HG03439 (cell line): Measurements from ENCODE around the gene ERCC2.
"Not testable (repeated sequence)": the region's sequence is repeated elsewhere in the genome, so short reads cannot be mapped to it uniquely, and the experiment has no call there.

Experiments
- ATAC-seq: cut with Tn5 transposase; IDR thresholded peaks from one replicate; pipeline ENCODE4 v1.9.1; 2021; ENCODE audit warnings: mild to moderate bottlenecking, moderate library complexity; ENCODE audit not compliant: unreplicated experiment

ERCC2 gene

GRCh38 chr19:45340232-45340898 lies 30.0 kb downstream of the ERCC2 start, which contains the start of gene KLC3:
Gene KLC3, plus strand, starts transcription at chr19:45340750. Its CDS starts 4,792 bp downstream, at chr19:45345542.
- no peak for ATAC-seq

- ATAC-seq = no peak
These were observed 30.7 kb downstream of the ERCC2 start for GRCh38 chr19:45339629-45340028.

- ATAC-seq = no peak
These were observed 33.6 kb downstream of the ERCC2 start for GRCh38 chr19:45336696-45337251.

GRCh38 chr19:45334881-45335280 lies 35.5 kb downstream of the ERCC2 start:
- ATAC-seq = not testable (repeated sequence)

- no peak for ATAC-seq
These were observed 36.6 kb downstream of the ERCC2 start for GRCh38 chr19:45333609-45334303.

GRCh38 chr19:45331411-45331810 lies 39.0 kb downstream of the ERCC2 start:
- no peak for ATAC-seq

- ATAC-seq = no peak
These were observed 42.8 kb downstream of the ERCC2 start for GRCh38 chr19:45327404-45328143.

GRCh38 chr19:45324349-45324907 lies 45.9 kb downstream of the ERCC2 start:
- no peak for ATAC-seq

- ATAC-seq = no peak
These were observed 46.7 kb downstream of the ERCC2 start for GRCh38 chr19:45323671-45324081.

- ATAC-seq = no peak
These were observed 47.6 kb downstream of the ERCC2 start, which contains the start of gene CKM for GRCh38 chr19:45322744-45323281. Gene CKM, minus strand, starts transcription at chr19:45322875. Its CDS starts 3,162 bp downstream, at chr19:45319713.

- ATAC-seq = no peak
These were observed 48.1 kb downstream of the ERCC2 start for GRCh38 chr19:45322311-45322710.

- no peak for ATAC-seq
These were observed 48.5 kb downstream of the ERCC2 start for GRCh38 chr19:45321848-45322247.

- no peak for ATAC-seq
These were observed 49.2 kb downstream of the ERCC2 start for GRCh38 chr19:45320997-45321775.

- no peak for ATAC-seq
These were observed 55.1 kb downstream of the ERCC2 start for GRCh38 chr19:45315304-45315703.

GRCh38 chr19:45314708-45315245 lies 55.6 kb downstream of the ERCC2 start:
- ATAC-seq = no peak

GRCh38 chr19:45312285-45312684 lies 58.1 kb downstream of the ERCC2 start:
- ATAC-seq = not testable (repeated sequence)

- ATAC-seq = no peak
These were observed 58.8 kb downstream of the ERCC2 start for GRCh38 chr19:45311621-45312020.

- not testable (repeated sequence) for ATAC-seq
These were observed 61.1 kb downstream of the ERCC2 start for GRCh38 chr19:45309322-45309721.

GRCh38 chr19:45307361-45307760 lies 63.0 kb downstream of the ERCC2 start:
- ATAC-seq = no peak
